ENCODE measurements around the gene GBP7. TPM values are rescaled to one million over a fixed set of nuclear protein-coding genes. Genes with fewer than 3 reads are reported as not detected.

GBP7 gene
- total RNA-seq, 1 donor from 2014 or later, result not detected

GRCh38 chr1:89125240-89125912, 50.4 kb downstream of the GBP7 start:
- FAIRE-seq, result no peak

GRCh38 chr1:89121641-89122040, 54.2 kb downstream of the GBP7 start:
- DNase-seq (ENCODE audit: low spot score in 2 of 2), result no peak
- no peak for FAIRE-seq

More at GRCh38 chr1:89125240-89125912, 50.4 kb downstream of the GBP7 start:
- DNase-seq (ENCODE audit: low spot score in 2 of 2), result no peak

GRCh38 chr1:89114662-89115061, 61.1 kb downstream of the GBP7 start:
- FAIRE-seq (no peak), DNase-seq (ENCODE audit: low spot score in 2 of 2) (no peak)

- no peak for DNase-seq (ENCODE audit: low spot score in 2 of 2)
- FAIRE-seq, result no peak
These were observed 62.8 kb downstream of the GBP7 start for GRCh38 chr1:89112871-89113613.

- DNase-seq (ENCODE audit: low spot score in 2 of 2), result no peak
- no peak for FAIRE-seq
These were observed 71.1 kb downstream of the GBP7 start for GRCh38 chr1:89104687-89105086.

- DNase-seq (ENCODE audit: low spot score in 2 of 2) (no peak), FAIRE-seq (no peak)
These were observed 71.7 kb downstream of the GBP7 start for GRCh38 chr1:89104147-89104546.

- FAIRE-seq (no peak), DNase-seq (ENCODE audit: low spot score in 2 of 2) (no peak)
These were observed 73.8 kb downstream of the GBP7 start for GRCh38 chr1:89102021-89102420.

GRCh38 chr1:89100412-89100811, 75.4 kb downstream of the GBP7 start:
- FAIRE-seq (no peak), DNase-seq (ENCODE audit: low spot score in 2 of 2) (no peak)

- no peak for DNase-seq (ENCODE audit: low spot score in 2 of 2)
- FAIRE-seq, result no peak
These were observed 76.9 kb downstream of the GBP7 start for GRCh38 chr1:89098857-89099256.

GRCh38 chr1:89095737-89096136, 80.1 kb downstream of the GBP7 start:
- FAIRE-seq (no peak), DNase-seq (ENCODE audit: low spot score in 2 of 2) (no peak)

GRCh38 chr1:89089962-89090361, 85.8 kb downstream of the GBP7 start:
- DNase-seq (ENCODE audit: low spot score in 2 of 2) (no peak), FAIRE-seq (no peak)

GRCh38 chr1:89088572-89088971, 87.2 kb downstream of the GBP7 start:
- FAIRE-seq, result no peak
- no peak for DNase-seq (ENCODE audit: low spot score in 2 of 2)

- DNase-seq (ENCODE audit: low spot score in 2 of 2), result no peak
- FAIRE-seq, result no peak
These were observed 88.6 kb downstream of the GBP7 start for GRCh38 chr1:89087241-89087640.

GRCh38 chr1:89085781-89086180, 90.0 kb downstream of the GBP7 start:
- peak in 1 of 2 donors; percentile 16 for DNase-seq (ENCODE audit: low spot score in 2 of 2)

More at GRCh38 chr1:89085781-89086180, 90.0 kb downstream of the GBP7 start:
- FAIRE-seq, result no peak

Other genes with a start within 250 kb of the GBP7 start
- gene KYAT3, start 183.4 kb downstream of the GBP7 start, total RNA-seq, result 15.1 TPM
- gene RBMXL1, start 183.4 kb downstream of the GBP7 start, total RNA-seq, result 39.5 TPM
- gene GBP3, start 153.1 kb downstream of the GBP7 start, total RNA-seq, result 0.82 TPM
- 1.2 TPM for gene GBP1, start 110.8 kb downstream of the GBP7 start, total RNA-seq
- gene GBP2, start 49.9 kb downstream of the GBP7 start, total RNA-seq, result not detected
- gene GBP4, start 22.9 kb upstream of the GBP7 start, total RNA-seq, result 0.82 TPM
- under 0.01 TPM for gene GBP5, start 96.9 kb upstream of the GBP7 start, total RNA-seq
- gene GBP6, start 188.1 kb upstream of the GBP7 start, total RNA-seq, result under 0.01 TPM